GM23248 (cell line): ENCODE results near the gene SLC15A1.

Experiments
- EZH2 ChIP-seq: fragments of 200-600 bp; sonication (generic); IDR thresholded peaks from 2 replicates; pipeline ENCODE4 v1.6.1; 2018; ENCODE audit warnings: antibody characterized with exemption, mild to moderate bottlenecking; ENCODE audit not compliant: insufficient read depth, poor library complexity, severe bottlenecking
- EZH2phosphoT487 ChIP-seq: fragments of 200-600 bp; sonication (generic); IDR thresholded peaks from 2 replicates; pipeline ENCODE4 v1.6.1; 2018; ENCODE audit warnings: antibody characterized with exemption, moderate library complexity, mild to moderate bottlenecking, low read depth; ENCODE audit not compliant: insufficient read depth

DNA sequence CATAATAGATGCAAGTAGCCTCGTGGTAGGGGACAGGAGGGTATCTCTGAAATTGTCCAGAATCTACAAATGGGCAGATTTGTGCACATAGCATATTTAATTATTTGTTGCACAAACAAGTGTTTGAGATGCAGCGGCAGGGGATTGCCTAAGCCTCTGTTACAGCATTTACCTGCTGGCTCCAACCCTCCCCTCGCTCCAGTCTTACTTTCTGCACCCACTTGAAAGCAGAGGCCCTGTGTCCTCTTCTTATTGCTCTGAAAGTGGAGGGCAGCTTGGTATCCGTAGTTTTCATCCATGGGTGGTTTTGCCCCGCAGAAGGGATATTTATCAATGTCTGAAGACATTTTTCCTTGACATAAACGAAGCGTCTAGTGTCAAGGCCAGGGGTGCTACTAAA lies 102.6 kb downstream of the SLC15A1 start:
- TF ChIP-seq EZH2: no peak
- TF ChIP-seq EZH2phosphoT487: no peak
